ENCODE data around the gene CIDEB. TPM values are rescaled to one million over a fixed set of nuclear protein-coding genes. Genes with fewer than 3 reads are reported as not detected.

Gene CIDEB
- total RNA-seq, 1 experiment from 2014 or later = not detected

- TF ChIP-seq, protein P1, sequence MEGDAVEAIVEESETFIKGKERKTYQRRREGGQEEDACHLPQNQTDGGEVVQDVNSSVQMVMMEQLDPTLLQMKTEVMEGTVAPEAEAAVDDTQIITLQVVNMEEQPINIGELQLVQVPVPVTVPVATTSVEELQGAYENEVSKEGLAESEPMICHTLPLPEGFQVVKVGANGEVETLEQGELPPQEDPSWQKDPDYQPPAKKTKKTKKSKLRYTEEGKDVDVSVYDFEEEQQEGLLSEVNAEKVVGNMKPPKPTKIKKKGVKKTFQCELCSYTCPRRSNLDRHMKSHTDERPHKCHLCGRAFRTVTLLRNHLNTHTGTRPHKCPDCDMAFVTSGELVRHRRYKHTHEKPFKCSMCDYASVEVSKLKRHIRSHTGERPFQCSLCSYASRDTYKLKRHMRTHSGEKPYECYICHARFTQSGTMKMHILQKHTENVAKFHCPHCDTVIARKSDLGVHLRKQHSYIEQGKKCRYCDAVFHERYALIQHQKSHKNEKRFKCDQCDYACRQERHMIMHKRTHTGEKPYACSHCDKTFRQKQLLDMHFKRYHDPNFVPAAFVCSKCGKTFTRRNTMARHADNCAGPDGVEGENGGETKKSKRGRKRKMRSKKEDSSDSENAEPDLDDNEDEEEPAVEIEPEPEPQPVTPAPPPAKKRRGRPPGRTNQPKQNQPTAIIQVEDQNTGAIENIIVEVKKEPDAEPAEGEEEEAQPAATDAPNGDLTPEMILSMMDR (conservative IDR thresholded peaks at IDR 0.05) = no peak
- no peak overlapping the region for H3K27ac Mint-ChIP-seq
- Histone ChIP-seq H2BK12ac (ENCODE audit: insufficient read length, low read depth, low read length) (no peak overlapping the region), H3K4me1 (ENCODE audit: insufficient read depth, low read length) (no peaks in the 10 kb centered on the region), H2BK20ac (ENCODE audit: low read depth, low read length, poor library complexity, severe bottlenecking) (no peak overlapping the region), H3K79me2 (ENCODE audit: insufficient read depth, low read length) (no peaks in the 10 kb centered on the region), H2BK15ac (ENCODE audit: low read depth, low read length) (no peak overlapping the region), H4K8ac (replicated peaks; ENCODE audit: insufficient read length, low read depth, low read length) (no peak overlapping the region), H3K9me3 (ENCODE audit: control insufficient read depth, low read depth, low read length) (no peaks in the 10 kb centered on the region), H3K27ac (ENCODE audit: insufficient read length, low read depth, low read length) (no peak overlapping the region), H3K4me2 (ENCODE audit: insufficient read depth, insufficient read length, low read length) (no peak overlapping the region), H3K14ac (ENCODE audit: insufficient read depth, low read length) (no peak overlapping the region), H3T11ph (ENCODE audit: low read length) (no peak overlapping the region), H3K9ac (ENCODE audit: extremely low read depth, insufficient read length, low read length) (no peak overlapping the region), H3K23me2 (ENCODE audit: insufficient read length, low read depth, low read length, poor library complexity, severe bottlenecking) (no peaks in the 10 kb centered on the region), H3K23ac (ENCODE audit: insufficient read length, low read depth, low read length) (no peak overlapping the region), H4K20me1 (ENCODE audit: control insufficient read depth, insufficient read depth, insufficient read length) (no peaks in the 10 kb centered on the region), H4K91ac (ENCODE audit: insufficient read length, low read depth, low read length) (no peak overlapping the region), H3K56ac (ENCODE audit: insufficient read length, low read depth, low read length) (no peak overlapping the region), H3K18ac (ENCODE audit: insufficient read length, low read depth, low read length) (no peak overlapping the region), H2AFZ (ENCODE audit: low read length) (no peak overlapping the region), H3K79me1 (ENCODE audit: insufficient read depth, low read depth, low read length, poor library complexity, severe bottlenecking) (no peaks in the 10 kb centered on the region), H3K27me3 (ENCODE audit: insufficient read depth, low read length) (no peaks in the 10 kb centered on the region), H2BK120ac (ENCODE audit: low read depth, low read length, poor library complexity, severe bottlenecking) (no peak overlapping the region), H3K4ac (ENCODE audit: low read depth, low read length) (no peak overlapping the region), H4K5ac (ENCODE audit: insufficient read length, low read depth, low read length) (no peak overlapping the region), H2BK5ac (ENCODE audit: insufficient read length, low read length) (no peak overlapping the region), H2AK5ac (ENCODE audit: insufficient read length, low read length) (no peak overlapping the region)
- H3K27me3 Mint-ChIP-seq (ENCODE audit: low read depth) = no peaks in the 10 kb centered on the region
- H3K36me3 Mint-ChIP-seq (ENCODE audit: insufficient read depth in 1 of 3, low read depth in 3 of 3) = peaks cover 7 to 48% (median 17%) of the 10 kb centered on the region in 3 experiments; a peak in 6 of 7 replicates
- peaks cover under 1 to 5% of the 10 kb centered on the region in 2 experiments for H3K4me1 Mint-ChIP-seq
- no peak for DNase-seq
- no CpG with 5 or more reads among the region's 11 CpGs for WGBS (ENCODE audit: extremely low coverage, insufficient read length, low lambda C conversion rate)
- H3K4me3 Mint-ChIP-seq = no peak overlapping the region; a peak in 1 of 5 replicates
- no peaks in the 10 kb centered on the region for H3K9me3 Mint-ChIP-seq
Observed at GRCh38 chr14:24292118-24292807, 15.5 kb downstream of the CIDEB start.
